Measurements from ENCODE around the gene SBNO1.

DNA sequence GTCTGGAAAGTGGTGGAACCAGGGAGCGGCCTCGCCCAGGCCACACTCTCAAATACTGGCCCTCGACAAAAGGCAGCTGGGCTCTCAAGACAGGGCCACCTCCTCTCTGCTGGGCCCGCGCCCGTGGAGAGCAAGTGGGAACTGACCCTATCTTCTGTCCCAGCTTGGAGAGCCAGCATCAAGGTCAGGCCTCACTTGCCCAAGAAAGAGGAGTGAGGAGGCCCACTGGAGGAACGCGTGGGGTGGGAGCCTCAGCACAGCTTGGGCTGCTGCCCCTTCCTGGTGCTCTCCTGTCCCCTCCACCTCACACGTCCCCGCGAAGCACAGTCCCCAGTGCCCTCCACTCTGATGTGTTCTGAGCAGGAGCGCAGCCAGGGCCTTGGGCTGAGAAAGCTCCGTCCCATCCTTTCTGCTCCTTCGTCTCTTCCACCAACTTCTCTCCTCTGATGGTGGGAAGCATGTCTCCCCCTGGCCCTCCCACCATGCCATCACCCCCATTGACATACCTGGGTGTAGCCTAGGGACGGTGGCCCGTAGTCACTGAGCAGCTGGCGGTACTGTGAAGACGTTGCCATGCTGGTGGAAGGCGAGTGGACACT is 97.9 kb downstream of the SBNO1 start:
- TF ChIP-seq, protein P1, sequence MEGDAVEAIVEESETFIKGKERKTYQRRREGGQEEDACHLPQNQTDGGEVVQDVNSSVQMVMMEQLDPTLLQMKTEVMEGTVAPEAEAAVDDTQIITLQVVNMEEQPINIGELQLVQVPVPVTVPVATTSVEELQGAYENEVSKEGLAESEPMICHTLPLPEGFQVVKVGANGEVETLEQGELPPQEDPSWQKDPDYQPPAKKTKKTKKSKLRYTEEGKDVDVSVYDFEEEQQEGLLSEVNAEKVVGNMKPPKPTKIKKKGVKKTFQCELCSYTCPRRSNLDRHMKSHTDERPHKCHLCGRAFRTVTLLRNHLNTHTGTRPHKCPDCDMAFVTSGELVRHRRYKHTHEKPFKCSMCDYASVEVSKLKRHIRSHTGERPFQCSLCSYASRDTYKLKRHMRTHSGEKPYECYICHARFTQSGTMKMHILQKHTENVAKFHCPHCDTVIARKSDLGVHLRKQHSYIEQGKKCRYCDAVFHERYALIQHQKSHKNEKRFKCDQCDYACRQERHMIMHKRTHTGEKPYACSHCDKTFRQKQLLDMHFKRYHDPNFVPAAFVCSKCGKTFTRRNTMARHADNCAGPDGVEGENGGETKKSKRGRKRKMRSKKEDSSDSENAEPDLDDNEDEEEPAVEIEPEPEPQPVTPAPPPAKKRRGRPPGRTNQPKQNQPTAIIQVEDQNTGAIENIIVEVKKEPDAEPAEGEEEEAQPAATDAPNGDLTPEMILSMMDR (tag by site-specific recombination; IDR thresholded peaks at IDR 0.05), result no peak
- TF ChIP-seq ZNF488 (tag by site-specific recombination; IDR thresholded peaks at IDR 0.05), result no peak
- TF ChIP-seq, protein P2, sequence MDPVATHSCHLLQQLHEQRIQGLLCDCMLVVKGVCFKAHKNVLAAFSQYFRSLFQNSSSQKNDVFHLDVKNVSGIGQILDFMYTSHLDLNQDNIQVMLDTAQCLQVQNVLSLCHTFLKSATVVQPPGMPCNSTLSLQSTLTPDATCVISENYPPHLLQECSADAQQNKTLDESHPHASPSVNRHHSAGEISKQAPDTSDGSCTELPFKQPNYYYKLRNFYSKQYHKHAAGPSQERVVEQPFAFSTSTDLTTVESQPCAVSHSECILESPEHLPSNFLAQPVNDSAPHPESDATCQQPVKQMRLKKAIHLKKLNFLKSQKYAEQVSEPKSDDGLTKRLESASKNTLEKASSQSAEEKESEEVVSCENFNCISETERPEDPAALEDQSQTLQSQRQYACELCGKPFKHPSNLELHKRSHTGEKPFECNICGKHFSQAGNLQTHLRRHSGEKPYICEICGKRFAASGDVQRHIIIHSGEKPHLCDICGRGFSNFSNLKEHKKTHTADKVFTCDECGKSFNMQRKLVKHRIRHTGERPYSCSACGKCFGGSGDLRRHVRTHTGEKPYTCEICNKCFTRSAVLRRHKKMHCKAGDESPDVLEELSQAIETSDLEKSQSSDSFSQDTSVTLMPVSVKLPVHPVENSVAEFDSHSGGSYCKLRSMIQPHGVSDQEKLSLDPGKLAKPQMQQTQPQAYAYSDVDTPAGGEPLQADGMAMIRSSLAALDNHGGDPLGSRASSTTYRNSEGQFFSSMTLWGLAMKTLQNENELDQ (tag by site-specific recombination; IDR thresholded peaks at IDR 0.05; ENCODE audit: low read depth), result no peak

Measured in HEK293 (cell line).